Measurements from ENCODE around the gene TMEM87B. TPM values are rescaled to one million over a fixed set of nuclear protein-coding genes. Genes with fewer than 3 reads are reported as not detected.

The TMEM87B gene
- total RNA-seq, 1 experiment from 2014 or later: 10.5 TPM

GRCh38 chr2:112084689-112085374 is 29.8 kb downstream of the TMEM87B start:
- Histone ChIP-seq H3K27ac (ENCODE audit: insufficient read length, low read depth, low read length) (no peak overlapping the region), H3K79me1 (ENCODE audit: insufficient read depth, low read depth, low read length, poor library complexity, severe bottlenecking) (no peaks in the 10 kb centered on the region), H3K79me2 (ENCODE audit: insufficient read depth, low read length) (no peaks in the 10 kb centered on the region), H3K4me1 (ENCODE audit: insufficient read depth, low read length) (no peaks in the 10 kb centered on the region), H4K5ac (ENCODE audit: insufficient read length, low read depth, low read length) (no peak overlapping the region), H3K18ac (ENCODE audit: insufficient read length, low read depth, low read length) (no peak overlapping the region), H2BK12ac (ENCODE audit: insufficient read length, low read depth, low read length) (no peak overlapping the region), H3T11ph (ENCODE audit: low read length) (no peak overlapping the region), H3K27me3 (ENCODE audit: insufficient read depth, low read length) (no peaks in the 10 kb centered on the region), H4K8ac (replicated peaks; ENCODE audit: insufficient read length, low read depth, low read length) (no peak overlapping the region), H2BK20ac (ENCODE audit: low read depth, low read length, poor library complexity, severe bottlenecking) (no peak overlapping the region), H2BK5ac (ENCODE audit: insufficient read length, low read length) (no peak overlapping the region), H3K56ac (ENCODE audit: insufficient read length, low read depth, low read length) (no peak overlapping the region), H3K9me3 (ENCODE audit: control insufficient read depth, low read depth, low read length) (no peaks in the 10 kb centered on the region), H2BK120ac (ENCODE audit: low read depth, low read length, poor library complexity, severe bottlenecking) (no peak overlapping the region), H3K14ac (ENCODE audit: insufficient read depth, low read length) (no peak overlapping the region), H2AFZ (ENCODE audit: low read length) (no peak overlapping the region), H3K4ac (ENCODE audit: low read depth, low read length) (no peak overlapping the region), H2BK15ac (ENCODE audit: low read depth, low read length) (no peak overlapping the region), H4K20me1 (ENCODE audit: control insufficient read depth, insufficient read depth, insufficient read length) (no peaks in the 10 kb centered on the region), H2AK5ac (ENCODE audit: insufficient read length, low read length) (no peak overlapping the region), H3K9ac (ENCODE audit: extremely low read depth, insufficient read length, low read length) (no peak overlapping the region), H3K23me2 (ENCODE audit: insufficient read length, low read depth, low read length, poor library complexity, severe bottlenecking) (no peaks in the 10 kb centered on the region), H4K91ac (ENCODE audit: insufficient read length, low read depth, low read length) (no peak overlapping the region), H3K4me2 (ENCODE audit: insufficient read depth, insufficient read length, low read length) (no peak overlapping the region), H3K23ac (ENCODE audit: insufficient read length, low read depth, low read length) (no peak overlapping the region)
- Mint-ChIP-seq H3K27me3 (ENCODE audit: low read depth) (no peaks in the 10 kb centered on the region), H3K9me3 (no peaks in the 10 kb centered on the region), H3K27ac (no peak overlapping the region), H3K4me1 (no peaks in the 10 kb centered on the region), H3K4me3 (no peak overlapping the region), H3K36me3 (ENCODE audit: insufficient read depth in 1 of 3, low read depth in 3 of 3) (peaks cover 0 to 38% (median 35%) of the 10 kb centered on the region in 3 experiments; a peak in 6 of 7 replicates)
- no CpG with 5 or more reads among the region's 4 CpGs for WGBS (ENCODE audit: extremely low coverage, insufficient read length, low lambda C conversion rate)
- TF ChIP-seq CTCF (conservative IDR thresholded peaks at IDR 0.05): no peak
- no peak for DNase-seq
